Loucy (cell line): ENCODE measurements around the gene LSP1.
"Not testable (repeated sequence)": the region's sequence is repeated elsewhere in the genome, so short reads cannot be mapped to it uniquely, and the experiment has no call there.

ENCODE experiments used
- H2AFZ ChIP-seq: fragments of 200-600 bp; sonication (generic); 2 replicates; pipeline ENCODE4 v1.6.0; 2016; ENCODE audit warnings: antibody characterized with exemption, mild to moderate bottlenecking, low read length, moderate library complexity
- H3F3A ChIP-seq: fragments of 200-600 bp; 2 replicates; pipeline ENCODE4 v1.6.0; 2016; ENCODE audit warnings: antibody characterized with exemption, low read depth, mild to moderate bottlenecking
- H3K27me3 ChIP-seq: fragments of 200-600 bp; sonication (generic); 2 replicates; pipeline ENCODE4 v1.6.1; 2014; ENCODE audit warnings: low read length, mild to moderate bottlenecking; ENCODE audit not compliant: insufficient read depth, poor library complexity, severe bottlenecking
- H3K36me3 ChIP-seq: fragments of 200-600 bp; sonication (generic); 2 replicates; pipeline ENCODE4 v1.6.1; 2016; ENCODE audit warnings: low read length; ENCODE audit not compliant: insufficient read depth
- H3K4me1 ChIP-seq: fragments of 200-600 bp; sonication (generic); 2 replicates; pipeline ENCODE4 v1.5.1; 2014; ENCODE audit warnings: low read length, mild to moderate bottlenecking; ENCODE audit not compliant: insufficient read depth, poor library complexity, severe bottlenecking
- H3K4me2 ChIP-seq: fragments of 200-600 bp; sonication (generic); 2 replicates; pipeline ENCODE4 v1.6.0; 2014; ENCODE audit warnings: antibody characterized with exemption, low read length, low read depth, mild to moderate bottlenecking; ENCODE audit not compliant: poor library complexity, severe bottlenecking
- H3K4me3 ChIP-seq: fragments of 200-600 bp; sonication (generic); 2 replicates; pipeline ENCODE4 v1.5.1; 2014; ENCODE audit warnings: low read length, mild to moderate bottlenecking, mixed read lengths; ENCODE audit not compliant: poor library complexity, severe bottlenecking
- H3K79me2 ChIP-seq: fragments of 200-600 bp; sonication (generic); 2 replicates; pipeline ENCODE4 v1.6.1; 2014; ENCODE audit warnings: low read length; ENCODE audit not compliant: insufficient read depth
- H3K9ac ChIP-seq: fragments of 200-600 bp; sonication (generic); 2 replicates; pipeline ENCODE4 v1.6.0; 2014; ENCODE audit warnings: mild to moderate bottlenecking, low read depth, low read length, moderate library complexity; ENCODE audit not compliant: poor library complexity, severe bottlenecking
- H3K9me2 ChIP-seq: fragments of 200-600 bp; sonication (generic); replicated peaks from 2 replicates; pipeline ENCODE4 v1.6.1; 2016; ENCODE audit warnings: low read depth, low read length, mixed read lengths
- H3K9me3 ChIP-seq: fragments of 200-600 bp; sonication (generic); 2 replicates; pipeline ENCODE4 v1.6.1; 2014; ENCODE audit warnings: mild to moderate bottlenecking, antibody characterized with exemption, low read length, low read depth; ENCODE audit not compliant: insufficient read depth
- H4K20me1 ChIP-seq: fragments of 200-600 bp; sonication (generic); 2 replicates; pipeline ENCODE4 v1.6.0; 2014; ENCODE audit warnings: antibody characterized with exemption, low read length, mild to moderate bottlenecking; ENCODE audit not compliant: insufficient read depth, poor library complexity, severe bottlenecking
- CTCF ChIP-seq: fragments of 200-600 bp; sonication (generic); conservative IDR thresholded peaks from 2 replicates; pipeline ENCODE4 v1.5.1; 2014; ENCODE audit warnings: mild to moderate bottlenecking, antibody characterized with exemption, low read length
- EZH2phosphoT487 ChIP-seq: fragments of 200-600 bp; IDR thresholded peaks from 2 replicates; pipeline ENCODE4 v1.6.1; 2018; ENCODE audit warnings: antibody characterized with exemption, mild to moderate bottlenecking, moderate library complexity, borderline replicate concordance

LSP1 gene, protein sequence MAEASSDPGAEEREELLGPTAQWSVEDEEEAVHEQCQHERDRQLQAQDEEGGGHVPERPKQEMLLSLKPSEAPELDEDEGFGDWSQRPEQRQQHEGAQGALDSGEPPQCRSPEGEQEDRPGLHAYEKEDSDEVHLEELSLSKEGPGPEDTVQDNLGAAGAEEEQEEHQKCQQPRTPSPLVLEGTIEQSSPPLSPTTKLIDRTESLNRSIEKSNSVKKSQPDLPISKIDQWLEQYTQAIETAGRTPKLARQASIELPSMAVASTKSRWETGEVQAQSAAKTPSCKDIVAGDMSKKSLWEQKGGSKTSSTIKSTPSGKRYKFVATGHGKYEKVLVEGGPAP

GRCh38 chr11:1852877-1853276 lies at the start of gene LSP1:
LSP1 (plus strand) TSS chr11:1853084; CDS start chr11:1853145, 61 bp downstream.
- TF ChIP-seq EZH2phosphoT487 = no peak
- no peak for TF ChIP-seq CTCF
- H3K79me2 ChIP-seq = peaks cover 49% of the 10 kb centered on the region; the same call in 1 of the 2 replicates
- peaks cover 10% of the 10 kb centered on the region for H3K4me1 ChIP-seq
- H3K27me3 ChIP-seq = no peaks in the 10 kb centered on the region
- peak within 1 kb of the TSS; percentile 60; the same call in 1 of the 2 replicates for H2AFZ ChIP-seq
- peak within 1 kb of the TSS; percentile 78 for H3K4me3 ChIP-seq
- H3K9me2 ChIP-seq = no peaks in the 10 kb centered on the region
- no peaks in the 10 kb centered on the region for H3K36me3 ChIP-seq
- H3F3A ChIP-seq = no peaks in the 10 kb centered on the region
- no peaks in the 10 kb centered on the region for H3K9me3 ChIP-seq
- peaks cover 7% of the 10 kb centered on the region for H4K20me1 ChIP-seq
- peak within 1 kb of the TSS; percentile 72 for H3K4me2 ChIP-seq
- H3K9ac ChIP-seq = peak within 1 kb of the TSS; percentile 91

DNA sequence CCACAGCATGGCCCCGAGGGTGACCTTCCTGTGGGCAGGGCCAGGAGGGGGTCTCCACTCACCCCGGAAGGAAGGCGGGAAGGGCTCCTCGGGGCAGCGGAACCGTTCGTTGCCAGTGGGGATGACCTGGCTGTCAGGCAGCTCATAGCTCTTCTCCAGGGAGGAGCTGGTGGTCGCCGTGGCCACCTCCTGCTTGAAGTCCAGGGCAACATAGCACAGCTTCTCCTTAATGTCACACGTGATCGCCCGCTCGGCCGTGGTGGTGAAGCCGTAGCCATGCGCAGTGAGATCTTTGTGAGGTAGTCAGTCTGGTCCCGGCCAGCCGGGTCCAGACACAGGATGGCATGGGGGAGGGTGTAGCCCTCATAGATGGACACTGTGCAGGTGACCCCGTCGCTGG lies 49.6 kb upstream of the LSP1 start:
- Histone ChIP-seq H3K9me3 (no peaks in the 10 kb centered on the region), H3K4me2 (no peak overlapping the region), H3K9ac (no peak overlapping the region), H3K4me3 (no peak overlapping the region), H3K79me2 (no peaks in the 10 kb centered on the region), H3K9me2 (no peaks in the 10 kb centered on the region), H3K4me1 (no peaks in the 10 kb centered on the region), H4K20me1 (no peaks in the 10 kb centered on the region), H2AFZ (no peak overlapping the region), H3K36me3 (no peaks in the 10 kb centered on the region), H3K27me3 (no peaks in the 10 kb centered on the region), H3F3A (no peaks in the 10 kb centered on the region)
- TF ChIP-seq EZH2phosphoT487 (no peak), CTCF (no peak)

GRCh38 chr11:1803835-1804519 lies 48.9 kb upstream of the LSP1 start:
- H4K20me1 ChIP-seq, H3K4me2 ChIP-seq, H3K9ac ChIP-seq, H3F3A ChIP-seq, H3K27me3 ChIP-seq, H3K36me3 ChIP-seq, H3K9me3 ChIP-seq, H3K4me1 ChIP-seq, H3K9me2 ChIP-seq, H2AFZ ChIP-seq, H3K79me2 ChIP-seq, H3K4me3 ChIP-seq: not testable (repeated sequence)

GRCh38 chr11:1805525-1805924 lies 47.4 kb upstream of the LSP1 start:
- no peaks in the 10 kb centered on the region for H3K36me3 ChIP-seq
- no peak for TF ChIP-seq EZH2phosphoT487
- TF ChIP-seq CTCF = no peak
- H3K9me3 ChIP-seq = no peaks in the 10 kb centered on the region
- H3K4me2 ChIP-seq = no peak overlapping the region
- no peaks in the 10 kb centered on the region for H4K20me1 ChIP-seq
- no peaks in the 10 kb centered on the region for H3K4me1 ChIP-seq
- no peaks in the 10 kb centered on the region for H3K9me2 ChIP-seq
- no peak overlapping the region for H3K4me3 ChIP-seq
- H2AFZ ChIP-seq = no peak overlapping the region
- no peak overlapping the region for H3K9ac ChIP-seq
- H3K27me3 ChIP-seq = no peaks in the 10 kb centered on the region
- no peaks in the 10 kb centered on the region for H3K79me2 ChIP-seq
- H3F3A ChIP-seq = no peaks in the 10 kb centered on the region
